Fibroblast of the aortic adventitia (primary cell): Measurements from ENCODE around the gene TSPAN11. TPM values are rescaled to one million over a fixed set of nuclear protein-coding genes. Genes with fewer than 3 reads are reported as not detected.
A peak's percentile ranks its signal among the peaks of the same experiment; 100 is the strongest.

Experiments used
- DNase-seq: peaks from one replicate; pipeline ENCODE4 v3.0.0-alpha.2; 2010; ENCODE audit warnings: low read depth
- H3K4me3 ChIP-seq: 2 replicates; pipeline ENCODE4 v1.5.1; 2011; ENCODE audit warnings: low read depth, mild to moderate bottlenecking, control low read depth, low read length, moderate library complexity
- CTCF ChIP-seq: IDR thresholded peaks from 2 replicates; pipeline ENCODE4 v1.5.1; 2011; ENCODE audit warnings: mild to moderate bottlenecking, low read length, control low read depth, inconsistent platforms; ENCODE audit not compliant: insufficient read depth
- total RNA-seq: library from RNA; depleted of rRNA; stranded (reverse); fragments of >200 nt; gene quantifications from 2 replicates; pipeline ENCODE4 v1.2.3, GENCODE V29; 2012; ENCODE audit warnings: low replicate concordance

TSPAN11 gene
- total RNA-seq, 1 donor, result 0.36 TPM

DNA sequence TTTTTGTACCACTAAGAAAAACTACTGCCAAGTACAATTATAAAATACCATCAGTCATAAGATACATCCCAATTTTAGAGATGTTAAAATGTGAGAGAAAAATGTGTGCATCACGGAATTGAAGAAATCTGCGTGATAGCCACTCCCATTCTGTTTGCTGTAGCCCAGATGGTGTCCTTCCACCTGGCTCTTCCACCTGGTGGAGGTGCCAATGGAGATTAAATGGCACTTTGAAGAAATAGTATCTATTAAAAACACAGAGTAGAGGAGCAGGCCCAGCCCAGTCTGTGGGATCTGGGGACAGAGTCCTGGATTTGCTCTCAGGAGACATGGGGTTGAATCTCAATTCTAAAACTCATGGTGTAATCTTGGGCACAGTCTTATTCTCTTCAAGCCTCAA is 35.5 kb downstream of the TSPAN11 start:
- DNase-seq, result no peak
- TF ChIP-seq CTCF, result no peak
- no peak overlapping the region for H3K4me3 ChIP-seq

DNA sequence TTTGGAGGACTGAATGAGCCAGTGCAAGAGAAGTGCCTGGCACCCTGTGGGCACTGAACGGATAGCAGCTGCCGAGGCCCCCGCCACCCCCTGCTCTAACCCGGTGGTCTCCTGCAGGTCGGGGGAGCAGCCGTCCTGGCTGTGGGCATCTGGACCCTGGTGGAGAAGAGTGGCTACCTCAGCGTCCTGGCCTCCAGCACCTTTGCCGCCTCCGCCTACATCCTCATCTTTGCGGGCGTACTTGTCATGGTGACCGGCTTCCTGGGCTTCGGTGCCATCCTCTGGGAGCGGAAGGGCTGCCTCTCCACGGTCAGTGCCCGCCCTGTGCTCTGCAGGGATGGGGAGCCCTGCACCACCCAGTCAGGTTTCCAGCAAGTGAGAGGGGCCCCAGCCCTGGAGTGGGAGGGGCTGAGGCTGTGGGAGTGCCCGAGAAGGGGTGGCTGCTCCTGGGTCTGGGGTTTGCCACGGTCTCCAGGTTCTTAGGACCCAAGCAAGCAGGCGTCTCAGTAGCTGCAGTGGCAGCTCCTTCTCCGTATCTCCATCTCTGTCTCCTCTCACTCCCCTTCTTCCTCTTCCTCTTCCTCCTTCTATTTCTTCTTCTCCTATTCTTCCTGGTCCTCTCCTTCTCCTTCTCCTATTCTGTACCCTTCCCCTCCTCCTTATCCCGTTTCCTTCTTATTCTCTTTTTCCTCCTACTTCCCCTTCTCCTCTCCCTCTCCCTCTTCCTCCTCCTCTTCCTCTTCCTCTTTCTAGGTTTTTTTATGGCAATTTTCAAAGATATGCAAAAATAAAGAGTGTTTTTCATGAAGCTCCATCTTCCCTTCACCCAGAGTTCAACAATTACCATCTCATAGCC is 37.4 kb downstream of the TSPAN11 start:
- TF ChIP-seq CTCF, result no peak
- DNase-seq, result no peak

DNA sequence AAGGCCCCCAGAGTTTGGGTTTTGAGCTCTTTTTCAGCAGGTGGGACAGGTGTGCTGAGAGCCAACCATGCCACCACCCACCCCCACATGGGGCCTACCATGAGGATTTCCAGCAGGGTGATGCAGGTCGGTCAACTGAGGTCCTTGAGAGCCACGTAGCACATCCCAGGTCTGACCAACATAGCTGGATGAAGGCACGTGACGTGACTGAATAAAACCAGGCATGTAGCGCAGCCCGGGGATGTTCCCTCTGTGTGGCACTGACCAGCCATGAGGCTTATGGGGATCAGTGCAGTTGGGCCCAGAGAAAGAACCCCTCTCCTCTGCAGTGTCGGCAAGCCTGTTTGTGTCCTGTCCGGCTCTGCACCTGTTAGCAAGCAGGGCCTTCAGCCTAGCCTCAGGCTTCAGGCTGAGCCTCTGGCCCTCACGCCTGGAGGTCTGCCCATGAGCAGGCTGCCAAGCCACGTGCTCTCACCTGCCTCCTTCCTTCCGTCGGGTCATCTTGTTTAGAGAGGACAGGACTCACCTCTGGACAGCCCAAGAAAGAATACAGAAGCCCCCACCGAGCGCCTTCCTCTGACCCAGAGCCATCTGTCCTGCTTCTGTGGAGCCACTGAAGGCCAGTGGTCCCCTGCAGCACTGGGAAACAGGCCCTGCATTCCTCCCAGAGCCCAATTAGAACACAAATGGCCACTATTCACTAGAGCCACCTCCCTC is 38.5 kb downstream of the TSPAN11 start:
- no peak for TF ChIP-seq CTCF
- DNase-seq, result no peak

More for the DNA sequence above, 37.4 kb downstream of the TSPAN11 start:
- no peak overlapping the region for H3K4me3 ChIP-seq

GRCh38 chr12:30965613-30965985 is 39.1 kb downstream of the TSPAN11 start:
- peak; percentile 10 for TF ChIP-seq CTCF

More for the DNA sequence above, 38.5 kb downstream of the TSPAN11 start:
- H3K4me3 ChIP-seq, result no peak overlapping the region

GRCh38 chr12:30967026-30967425 is 40.5 kb downstream of the TSPAN11 start:
- H3K4me3 ChIP-seq, result no peak overlapping the region
- TF ChIP-seq CTCF, result no peak
- no peak for DNase-seq

More at GRCh38 chr12:30965613-30965985, 39.1 kb downstream of the TSPAN11 start:
- H3K4me3 ChIP-seq, result no peak overlapping the region
- DNase-seq, result no peak

DNA sequence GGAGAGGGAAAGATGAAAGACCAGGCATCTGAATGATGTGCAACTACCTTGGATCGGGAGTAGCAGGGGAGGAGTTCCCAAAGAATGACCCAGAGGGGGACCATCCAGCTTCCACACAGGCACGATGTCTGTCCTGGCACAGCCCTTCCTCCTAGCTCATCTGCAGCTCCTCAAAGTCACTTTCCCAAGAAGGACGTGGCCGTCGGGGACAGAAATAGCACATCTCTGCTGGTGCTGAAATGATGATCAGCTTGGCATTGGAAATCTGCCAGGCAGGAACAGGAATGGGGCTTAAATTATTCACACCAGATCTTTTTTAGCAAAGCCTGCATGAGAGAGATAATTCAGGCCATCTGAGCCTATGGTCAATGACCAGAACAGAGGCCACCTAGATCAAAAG is 41.7 kb downstream of the TSPAN11 start:
- DNase-seq, result no peak
- TF ChIP-seq CTCF, result no peak
- no peak overlapping the region for H3K4me3 ChIP-seq
